Umbilical cord (tissue), 2 donors: Measurements from ENCODE around the gene ATOH1. TPM values are rescaled to one million over a fixed set of nuclear protein-coding genes. Genes with fewer than 3 reads are reported as not detected.

Source experiments
- DNase-seq: peaks from one replicate; pipeline ENCODE4 v3.0.0-alpha.2; 2015; ENCODE audit warnings: low spot score
- total RNA-seq: library from RNA; depleted of rRNA; stranded (reverse); fragments of >200 nt; gene quantifications from one replicate; pipeline ENCODE4 v1.2.3, GENCODE V29; 2014; ENCODE audit warnings: low replicate concordance; ENCODE audit not compliant: insufficient read depth

Gene ATOH1
- total RNA-seq, 1 donor from 2014 or later = 0.48 TPM

GRCh38 chr4:93834249-93835066 lies 5.9 kb downstream of the ATOH1 start:
- no peak for DNase-seq

- DNase-seq = no peak
Measured at GRCh38 chr4:93835929-93836328, 7.4 kb downstream of the ATOH1 start.

GRCh38 chr4:93839704-93840103 lies 11.2 kb downstream of the ATOH1 start:
- DNase-seq = no peak

- DNase-seq = no peak
Measured at GRCh38 chr4:93841803-93842345, 13.3 kb downstream of the ATOH1 start.

- DNase-seq = no peak
Measured at GRCh38 chr4:93842601-93843252, 14.2 kb downstream of the ATOH1 start.

- no peak for DNase-seq
Measured at GRCh38 chr4:93843772-93844171, 15.2 kb downstream of the ATOH1 start.

- no peak for DNase-seq
Measured at GRCh38 chr4:93852680-93853079, 24.1 kb downstream of the ATOH1 start.

GRCh38 chr4:93855926-93856325 lies 27.4 kb downstream of the ATOH1 start:
- DNase-seq = no peak

- DNase-seq = no peak
Measured at GRCh38 chr4:93865650-93866049, 37.1 kb downstream of the ATOH1 start.

- no peak for DNase-seq
Measured at GRCh38 chr4:93867416-93868001, 39.0 kb downstream of the ATOH1 start.

GRCh38 chr4:93870876-93871458 lies 42.4 kb downstream of the ATOH1 start:
- no peak for DNase-seq

- no peak for DNase-seq
Measured at GRCh38 chr4:93876754-93877153, 48.2 kb downstream of the ATOH1 start.

GRCh38 chr4:93878566-93878965 lies 50.0 kb downstream of the ATOH1 start:
- DNase-seq = no peak

GRCh38 chr4:93879919-93880318 lies 51.4 kb downstream of the ATOH1 start:
- no peak for DNase-seq
